ENCODE measurements around the gene KCTD13.

DNA sequence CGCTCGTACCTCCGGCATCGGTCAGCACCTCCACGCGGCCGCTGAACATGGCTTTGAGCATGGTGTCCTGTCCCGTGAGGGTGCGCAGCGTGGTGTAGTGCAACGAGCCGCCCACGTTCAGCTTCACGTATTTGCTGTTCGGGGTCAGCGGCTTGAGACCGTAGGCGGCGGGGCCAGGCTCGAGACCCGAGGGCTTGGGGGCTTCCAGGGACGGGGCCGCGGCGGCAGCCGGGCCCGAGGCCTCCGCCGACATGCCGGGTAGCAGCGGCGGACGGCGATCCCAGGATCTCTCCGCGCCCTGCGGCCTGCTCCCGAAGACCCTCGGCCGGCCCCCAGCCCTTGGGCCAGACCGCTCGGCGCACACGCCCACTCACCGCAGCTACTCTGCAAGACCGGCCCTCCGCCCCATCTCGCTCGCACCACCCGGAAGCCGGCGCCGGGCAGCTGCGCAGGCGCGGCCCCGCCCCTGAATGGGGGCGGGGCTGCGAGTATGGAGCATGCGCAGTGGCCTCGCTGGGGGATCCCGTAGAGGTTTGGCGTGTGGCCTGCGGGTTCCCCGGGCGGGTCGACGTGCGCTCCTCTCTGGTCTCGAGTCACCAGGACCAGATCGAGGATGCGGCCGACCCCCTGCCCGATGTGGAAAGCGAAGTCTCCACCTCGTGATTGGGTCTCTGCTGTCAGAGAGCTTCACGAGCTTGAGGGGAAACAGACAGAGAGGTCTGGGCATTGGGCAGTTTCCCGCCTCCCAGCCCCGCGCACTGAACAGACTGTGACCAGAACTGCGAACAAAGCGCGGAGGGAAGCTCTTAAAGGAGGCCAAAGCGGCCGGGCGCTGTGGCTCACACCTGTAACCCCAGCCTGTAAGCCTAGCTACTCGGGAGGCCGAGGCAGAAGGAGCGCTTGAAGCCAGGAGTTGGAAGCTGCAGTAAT lies at the start of gene KCTD13:
- TF ChIP-seq CTCF (IDR thresholded peaks at IDR 0.05; ENCODE audit: control extremely low read depth in 1 of 3, insufficient read depth in 1 of 3, low read depth in 1 of 3, low read length in 3 of 3), result 0 out of 4 replicates have a peak, but pooled peaks of 1 of the 3 experiments have one; percentile 2
- peak; percentile 93 for TF ChIP-seq POLR2AphosphoS5 (IDR thresholded peaks at IDR 0.05; ENCODE audit: low read depth, low read length)
- TF ChIP-seq POLR2A (IDR thresholded peaks at IDR 0.05; ENCODE audit: control extremely low read depth in 1 of 2, low read depth in 2 of 2, low read length in 2 of 2), result peak; percentile 62 to 90
- TF ChIP-seq TBP (IDR thresholded peaks at IDR 0.05; ENCODE audit: low read depth, low read length), result peak; percentile 79
- no peak for TF ChIP-seq HDAC2 (IDR thresholded peaks at IDR 0.05; ENCODE audit: borderline replicate concordance in 1 of 2, low read depth in 2 of 2, low read length in 2 of 2)

Measured in H1 (cell line).